ENCODE measurements around the gene HADHA.

GRCh38 chr2:26164231-26164630 lies 80.2 kb downstream of the HADHA start:
- no peak for TF ChIP-seq YY1 (IDR thresholded peaks at IDR 0.05; ENCODE audit: insufficient read depth, insufficient read length)
- no peak for TF ChIP-seq ZNF274 (IDR thresholded peaks at IDR 0.05; ENCODE audit: low read depth, low read length)
